NCI-H460 (cell line): ENCODE measurements around the gene PTPN14. TPM values are rescaled to one million over a fixed set of nuclear protein-coding genes. Genes with fewer than 3 reads are reported as not detected.
"Not testable (repeated sequence)": the region's sequence is repeated elsewhere in the genome, so short reads cannot be mapped to it uniquely, and the experiment has no call there.

Experiments used
- DNase-seq: peaks from one replicate; pipeline ENCODE4 v3.0.0-alpha.2; 2016; ENCODE audit warnings: low read depth; ENCODE audit errors: extremely low read depth
- total RNA-seq: library from RNA; depleted of rRNA; stranded (reverse); fragments of >200 nt; shearing (Covaris generic); gene quantifications from 2 replicates; pipeline ENCODE4 v1.2.3, GENCODE V29; 2014

PTPN14 gene
- total RNA-seq, 1 experiment from 2014 or later = 58.3 TPM

DNA sequence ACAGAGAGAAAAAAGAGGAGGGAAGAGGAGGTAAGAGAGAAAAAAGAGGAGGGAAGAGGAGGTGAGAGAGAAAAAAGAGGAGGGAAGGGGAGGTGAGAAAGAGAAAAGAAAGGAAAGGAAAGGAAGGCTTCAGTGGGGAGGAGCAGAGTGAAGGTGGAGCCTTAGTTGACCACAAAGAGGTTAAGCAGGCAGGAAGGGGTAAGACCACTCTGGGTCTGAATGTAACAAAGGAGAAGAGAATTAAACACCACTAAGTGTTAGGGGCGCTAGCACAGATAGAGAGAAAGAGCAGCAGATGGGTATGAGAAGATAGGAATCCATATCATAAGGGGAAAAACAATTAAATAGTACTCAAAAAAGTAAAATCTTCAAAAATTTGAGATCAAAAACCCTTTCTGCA lies 6.6 kb downstream of the PTPN14 start:
- no peak for DNase-seq

DNA sequence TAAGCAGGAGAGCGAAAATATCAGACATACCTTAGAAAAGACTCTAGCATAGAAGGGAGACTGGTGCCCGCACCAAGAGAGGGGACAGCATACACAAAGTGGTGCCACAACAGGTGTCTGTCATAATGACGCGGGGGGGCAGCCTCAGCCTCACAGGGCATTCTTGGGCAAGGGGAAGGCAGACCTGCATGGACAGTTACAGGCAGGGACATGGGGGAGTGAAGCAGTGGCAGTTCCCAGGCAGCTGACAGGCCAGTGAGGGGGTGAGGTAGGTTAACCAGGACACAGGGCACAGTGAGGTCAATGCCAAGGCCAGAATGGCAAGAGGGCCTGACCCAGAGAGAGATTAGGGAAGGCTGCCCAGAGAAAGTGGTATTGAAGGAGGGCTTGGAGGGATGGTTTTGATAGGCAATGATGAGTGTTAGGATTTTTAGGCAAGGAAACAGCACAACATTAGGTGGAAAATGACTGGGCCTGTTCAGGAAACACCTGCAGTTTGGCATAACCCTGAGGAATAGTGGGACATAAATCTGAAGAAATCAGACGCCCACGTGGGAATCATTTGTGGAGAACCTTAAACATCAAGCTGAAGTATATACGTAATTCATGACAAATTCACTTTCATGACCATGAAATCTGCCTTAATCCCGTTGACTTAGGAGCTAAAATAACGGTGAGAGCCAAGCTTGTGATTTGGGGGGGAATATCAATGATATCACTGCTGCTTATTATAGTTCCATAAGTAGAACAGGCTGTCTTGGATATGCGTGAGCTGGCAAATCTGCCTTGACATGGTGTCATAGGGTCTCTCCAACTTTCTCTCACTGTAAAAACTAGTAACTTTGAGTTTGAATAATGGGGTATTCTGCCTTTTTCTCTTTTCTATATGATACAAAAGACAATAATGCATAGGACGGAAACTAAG lies 8.9 kb downstream of the PTPN14 start:
- no peak for DNase-seq

DNA sequence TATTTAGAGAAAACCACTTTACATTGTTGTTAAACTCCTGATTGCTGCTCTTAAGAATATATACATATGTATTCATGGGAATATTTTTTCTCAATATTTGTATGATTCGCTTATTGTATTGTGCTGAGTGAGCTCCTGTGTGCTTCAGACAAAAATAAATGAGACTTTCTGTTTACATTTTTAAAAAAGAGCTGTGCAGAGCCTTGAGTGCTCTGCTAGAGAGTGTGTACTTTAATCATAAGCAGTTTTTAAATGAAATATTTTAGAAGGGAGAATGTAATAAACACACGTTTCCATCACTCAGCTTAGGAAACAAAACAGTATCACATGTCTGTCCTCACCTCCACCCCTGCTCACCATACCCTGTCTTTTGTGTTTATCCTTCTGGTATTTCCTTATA lies 9.7 kb downstream of the PTPN14 start:
- DNase-seq = no peak

DNA sequence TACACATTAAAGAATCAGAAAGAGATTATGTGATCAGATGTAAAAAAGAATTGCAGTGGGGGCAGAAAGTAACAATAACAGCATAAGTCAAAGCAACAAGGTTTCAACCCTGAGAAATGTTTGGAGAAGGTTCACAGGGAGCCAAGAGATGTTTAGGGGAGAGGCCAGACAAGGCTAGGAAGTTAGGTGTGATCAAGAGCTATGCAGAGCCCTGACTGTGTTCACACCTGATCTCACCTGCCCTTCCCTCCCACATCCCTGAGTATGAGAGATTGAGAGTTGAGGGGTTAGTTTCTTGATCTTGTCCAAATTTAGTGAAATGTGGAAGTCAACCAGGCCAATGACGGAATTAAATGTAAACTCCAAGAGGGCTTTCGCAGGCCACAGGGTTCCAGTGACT lies 10.2 kb downstream of the PTPN14 start:
- no peak for DNase-seq

DNA sequence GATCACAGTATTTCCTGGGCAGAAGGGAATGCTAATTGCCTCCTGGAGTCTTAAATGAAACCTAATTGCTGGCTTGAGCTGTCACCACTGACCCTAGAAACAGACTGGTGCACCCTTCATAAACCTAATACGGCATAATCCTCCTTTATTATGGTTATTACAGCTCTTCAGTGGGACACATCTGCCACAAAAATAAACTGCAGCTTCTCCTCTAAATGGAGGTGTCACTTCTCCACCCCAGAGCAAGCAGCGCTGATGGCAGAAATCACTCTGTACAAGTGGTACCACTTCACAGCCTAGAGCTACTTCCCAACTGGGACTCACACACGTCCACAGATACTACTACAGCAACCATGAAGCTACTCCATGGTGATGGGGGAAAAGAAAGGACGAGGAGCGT lies 11.1 kb downstream of the PTPN14 start:
- DNase-seq = no peak

DNA sequence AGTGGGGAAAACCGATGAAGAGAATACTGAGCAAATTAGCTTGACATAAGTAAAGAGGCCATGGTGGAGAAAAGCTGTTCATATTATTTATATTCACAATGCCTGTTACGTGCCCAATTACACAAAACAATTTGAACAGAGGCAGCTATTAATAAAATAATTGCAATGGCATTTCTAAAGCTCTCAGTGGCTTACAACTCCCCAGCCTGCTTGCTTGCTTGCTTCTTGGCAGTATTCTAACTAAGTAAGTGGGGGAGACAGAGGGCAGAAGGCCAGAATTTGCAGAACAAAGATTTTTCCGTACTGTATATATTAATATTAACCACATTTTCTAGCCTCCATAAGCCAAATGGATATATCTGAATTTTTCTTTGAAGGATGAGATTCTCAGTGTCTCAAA lies 12.9 kb downstream of the PTPN14 start:
- DNase-seq = no peak

DNA sequence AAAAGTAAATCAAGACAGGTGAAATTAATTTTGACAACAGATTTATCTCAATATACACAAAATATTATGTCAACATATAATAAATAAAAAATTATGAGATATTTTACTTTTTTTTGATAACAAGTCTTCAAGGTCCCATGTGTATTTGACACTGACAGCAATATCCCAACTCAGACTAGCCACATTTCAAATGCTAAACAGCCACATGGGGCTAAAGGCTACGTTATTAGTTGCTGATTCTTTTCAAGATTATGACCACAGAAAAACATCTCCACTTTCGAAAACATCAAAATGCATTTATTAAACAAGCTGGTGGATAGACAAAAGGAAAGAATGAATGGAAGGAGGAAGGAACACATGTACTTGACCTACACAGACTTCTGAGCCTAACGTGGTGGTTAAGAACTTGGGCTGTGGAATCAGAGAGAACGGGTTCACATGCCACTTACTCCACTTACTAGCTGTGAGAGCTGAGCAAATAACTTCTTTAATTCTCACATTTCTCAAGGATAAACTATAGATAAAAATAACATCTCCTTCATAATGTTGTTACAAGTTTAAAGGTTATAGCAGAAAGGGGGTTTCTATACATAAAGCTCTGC lies 13.4 kb downstream of the PTPN14 start:
- no peak for DNase-seq

DNA sequence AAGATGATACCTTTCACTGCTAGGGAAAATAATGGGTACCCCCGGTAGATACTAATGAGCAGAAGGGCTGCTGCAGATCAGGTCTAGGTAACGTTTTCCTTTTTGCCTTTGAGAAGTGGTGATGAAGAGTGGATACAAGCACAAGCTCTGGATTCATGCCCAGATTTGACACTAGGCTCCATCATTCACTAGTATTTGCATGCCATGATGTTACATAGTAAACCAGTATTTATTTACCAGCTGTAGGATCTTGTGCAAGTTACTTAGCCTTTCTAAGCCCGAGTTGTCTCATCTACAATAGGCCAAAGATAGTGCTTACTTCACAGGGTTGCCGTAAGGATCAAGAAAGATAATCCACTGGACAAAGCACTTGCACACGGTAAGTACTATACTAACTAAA lies 14.2 kb downstream of the PTPN14 start:
- DNase-seq = no peak

DNA sequence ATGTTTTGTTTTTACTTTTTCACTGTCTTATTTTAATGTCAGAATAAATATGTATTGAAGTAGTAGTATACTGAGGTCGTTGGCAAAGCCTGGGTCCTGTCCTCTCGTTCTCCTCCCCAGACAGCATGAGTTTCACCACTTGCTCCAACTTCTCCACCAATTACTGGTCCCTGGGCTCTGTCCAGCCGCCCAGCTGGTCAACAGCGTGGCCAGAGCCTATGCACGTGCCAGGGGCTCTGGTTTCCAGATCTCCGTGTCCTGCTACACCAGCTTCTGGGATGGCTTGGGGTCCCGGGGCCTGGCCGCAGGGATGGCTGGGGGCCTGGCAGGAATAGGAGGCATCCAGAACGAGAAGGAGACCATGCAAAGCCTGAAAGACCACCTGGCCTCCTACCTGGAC lies 19.3 kb downstream of the PTPN14 start:
- no peak for DNase-seq

DNA sequence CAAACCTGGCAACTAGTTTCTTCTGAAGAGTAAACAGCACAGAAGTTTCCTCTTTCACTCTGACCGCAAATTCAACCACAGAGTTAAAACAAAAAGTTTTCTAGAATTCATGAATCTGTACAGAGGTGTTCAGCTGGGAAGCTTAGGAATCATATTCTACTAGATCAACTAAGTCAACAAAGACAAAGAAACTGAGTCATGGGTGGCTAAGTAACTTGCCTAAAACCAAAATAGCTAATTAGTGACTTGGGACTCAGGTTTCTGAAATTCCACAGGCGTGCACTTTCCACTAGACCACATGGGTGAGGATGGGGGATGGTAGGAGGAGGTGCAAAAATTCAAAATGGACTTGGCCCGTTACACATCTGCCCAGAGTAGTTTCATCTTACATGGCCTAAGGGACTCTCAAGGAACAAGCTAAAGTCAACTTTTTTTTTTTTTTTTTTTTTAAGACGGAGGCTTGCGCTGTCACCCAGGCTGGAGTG lies 25.8 kb downstream of the PTPN14 start:
- no peak for DNase-seq

DNA sequence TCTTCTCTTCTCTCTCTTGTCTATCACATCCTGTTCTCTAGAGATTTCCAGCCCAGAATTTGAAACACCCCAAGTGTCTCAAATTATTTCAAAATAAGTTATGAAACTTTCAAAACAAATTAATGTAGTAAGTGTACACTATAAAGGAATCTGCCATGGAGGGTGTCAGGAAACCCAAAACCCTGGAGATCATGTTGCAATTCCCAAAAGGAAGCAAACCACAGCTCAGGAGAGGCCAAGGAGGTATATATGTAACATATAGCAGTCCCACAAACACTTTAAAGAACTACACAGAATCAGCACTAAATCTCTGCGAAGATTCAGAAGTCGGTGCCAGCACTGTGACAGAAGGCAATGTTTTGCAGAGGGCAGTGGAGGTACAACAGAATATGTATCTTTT lies 26.6 kb downstream of the PTPN14 start:
- DNase-seq = no peak

DNA sequence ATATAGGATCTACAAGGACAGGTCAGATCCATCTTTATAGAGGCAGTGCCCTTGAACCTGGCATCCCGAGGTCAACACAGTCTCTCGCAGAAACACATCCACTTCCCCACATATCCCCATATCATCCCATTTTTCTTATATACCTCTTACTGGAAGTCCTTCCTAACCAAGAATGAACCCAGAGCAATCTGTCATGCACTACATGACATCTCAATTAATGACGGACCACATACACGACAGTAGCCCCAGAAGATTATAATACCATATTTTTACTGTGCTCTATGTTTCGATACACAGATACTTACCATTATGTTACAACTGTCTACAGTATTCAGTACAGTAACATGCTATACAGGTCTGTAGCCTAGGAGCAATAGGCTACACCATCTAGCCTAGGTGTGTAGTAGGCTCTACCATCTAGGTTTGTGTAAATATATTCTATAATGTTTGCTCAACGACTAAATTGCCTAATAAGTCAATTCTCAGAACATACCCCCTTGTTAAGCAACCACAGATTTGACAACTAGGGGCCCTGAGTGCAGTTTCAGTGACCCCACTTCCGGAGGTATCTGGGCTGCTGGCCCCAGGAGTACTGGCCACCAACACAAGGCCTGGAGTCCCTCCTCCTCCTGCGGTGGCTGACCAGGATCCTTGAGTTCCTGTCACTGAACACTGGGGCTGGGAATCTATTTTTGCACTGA lies 28.1 kb downstream of the PTPN14 start:
- DNase-seq = no peak

DNA sequence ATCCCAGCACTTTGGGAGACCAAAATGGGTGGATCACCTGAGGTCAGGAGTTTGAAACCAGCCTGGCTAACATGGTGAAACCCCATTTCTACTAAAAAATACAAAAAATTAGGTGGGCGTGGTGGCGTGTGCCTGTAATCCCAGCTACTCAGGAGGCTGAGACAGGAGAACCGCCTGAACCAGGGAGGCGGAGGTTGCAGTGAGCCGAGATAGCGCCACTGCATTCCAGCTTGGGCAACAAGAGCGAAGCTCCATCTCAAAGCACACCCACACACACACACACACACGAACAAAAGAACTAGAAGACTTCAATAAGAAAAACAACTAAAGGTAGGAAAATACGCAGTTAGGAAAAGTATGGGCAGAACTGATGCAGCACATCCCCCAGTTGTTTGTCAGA lies 29.9 kb downstream of the PTPN14 start:
- not testable (repeated sequence) for DNase-seq

DNA sequence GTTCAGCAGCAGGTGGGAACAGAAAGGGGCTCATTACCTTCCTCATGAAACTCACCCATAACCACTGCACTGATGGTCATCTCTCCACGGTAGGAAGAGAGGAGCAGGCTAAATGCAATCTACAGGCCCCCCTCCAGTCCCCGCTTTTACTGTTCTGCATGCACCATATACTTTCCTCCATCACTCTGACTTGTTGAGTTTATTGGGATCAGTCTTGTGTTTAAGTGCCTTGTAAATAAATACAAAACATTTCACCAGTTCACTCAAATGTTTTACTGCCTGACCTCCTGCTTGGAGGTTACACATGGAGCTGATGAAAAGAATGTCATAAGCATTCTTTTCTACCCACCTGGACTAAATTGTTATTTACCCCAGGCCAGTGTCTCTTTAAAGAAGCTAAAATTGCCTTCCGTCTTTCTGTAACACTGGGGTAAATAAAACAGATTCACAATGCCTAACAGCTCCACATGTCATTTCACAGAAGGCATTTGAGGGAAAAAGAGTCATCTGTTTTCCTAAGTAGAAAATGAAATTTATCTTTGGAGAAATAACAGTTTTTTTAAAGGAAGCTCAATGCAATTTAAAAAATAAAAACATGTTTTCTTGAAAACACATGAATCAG lies 30.7 kb downstream of the PTPN14 start:
- DNase-seq = no peak

DNA sequence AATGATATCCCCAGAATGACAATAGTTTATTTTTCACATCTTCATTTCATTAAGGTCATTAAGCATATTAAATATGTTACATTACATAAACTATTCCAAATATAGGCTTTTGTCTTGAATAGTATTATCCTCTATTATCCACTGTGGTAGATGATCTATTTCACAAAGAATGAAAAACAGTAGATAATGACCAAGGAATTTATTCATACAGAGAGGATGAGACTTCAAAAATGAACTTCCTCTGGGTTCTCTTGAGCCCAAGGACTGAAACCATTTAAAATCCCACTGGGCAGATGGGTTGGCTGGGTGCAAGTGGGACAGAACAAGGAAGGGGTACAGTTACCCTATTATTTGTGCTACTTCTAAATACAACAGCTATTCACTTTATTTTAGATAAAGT lies 33.0 kb downstream of the PTPN14 start:
- DNase-seq = no peak

DNA sequence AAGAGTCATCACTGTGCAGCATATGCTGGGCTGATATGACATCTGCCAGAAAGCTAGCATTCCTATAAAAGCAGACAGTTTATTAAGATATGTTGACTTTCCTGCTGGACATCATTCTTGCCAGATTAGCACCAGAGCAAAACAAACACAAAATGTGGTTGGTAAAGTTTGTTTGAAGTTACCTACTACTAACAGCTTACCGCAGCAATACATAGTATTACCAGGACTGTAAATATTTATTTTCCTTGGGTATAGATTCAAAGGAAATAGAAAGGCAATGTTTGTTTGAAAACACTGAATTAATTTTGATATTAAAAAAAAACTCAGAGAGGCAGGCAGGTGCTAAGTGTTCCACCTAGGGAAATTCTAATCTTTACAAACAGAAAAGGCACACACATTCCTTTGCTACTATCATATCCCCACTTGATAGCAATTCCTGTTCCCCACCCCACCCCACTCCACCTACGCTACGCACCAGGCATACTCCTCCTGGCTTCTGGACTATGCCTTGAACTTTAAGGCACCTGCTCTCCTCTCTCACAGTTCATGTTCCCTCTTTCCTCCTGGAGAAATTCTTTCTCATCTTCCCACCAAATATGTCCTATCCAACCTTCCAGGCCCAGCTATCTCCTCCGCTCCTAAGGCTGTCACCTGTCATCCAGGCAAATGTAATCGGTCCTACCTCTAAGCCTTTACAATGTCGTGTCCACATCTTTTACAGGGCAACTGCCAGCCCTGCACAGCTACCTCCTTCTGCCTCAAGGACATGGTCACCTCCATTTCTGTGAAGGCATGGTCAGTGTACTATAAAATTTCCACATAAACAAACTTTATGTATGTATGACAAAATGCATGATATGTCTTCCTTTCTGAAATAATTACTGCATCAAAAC lies 34.7 kb downstream of the PTPN14 start:
- DNase-seq = no peak

DNA sequence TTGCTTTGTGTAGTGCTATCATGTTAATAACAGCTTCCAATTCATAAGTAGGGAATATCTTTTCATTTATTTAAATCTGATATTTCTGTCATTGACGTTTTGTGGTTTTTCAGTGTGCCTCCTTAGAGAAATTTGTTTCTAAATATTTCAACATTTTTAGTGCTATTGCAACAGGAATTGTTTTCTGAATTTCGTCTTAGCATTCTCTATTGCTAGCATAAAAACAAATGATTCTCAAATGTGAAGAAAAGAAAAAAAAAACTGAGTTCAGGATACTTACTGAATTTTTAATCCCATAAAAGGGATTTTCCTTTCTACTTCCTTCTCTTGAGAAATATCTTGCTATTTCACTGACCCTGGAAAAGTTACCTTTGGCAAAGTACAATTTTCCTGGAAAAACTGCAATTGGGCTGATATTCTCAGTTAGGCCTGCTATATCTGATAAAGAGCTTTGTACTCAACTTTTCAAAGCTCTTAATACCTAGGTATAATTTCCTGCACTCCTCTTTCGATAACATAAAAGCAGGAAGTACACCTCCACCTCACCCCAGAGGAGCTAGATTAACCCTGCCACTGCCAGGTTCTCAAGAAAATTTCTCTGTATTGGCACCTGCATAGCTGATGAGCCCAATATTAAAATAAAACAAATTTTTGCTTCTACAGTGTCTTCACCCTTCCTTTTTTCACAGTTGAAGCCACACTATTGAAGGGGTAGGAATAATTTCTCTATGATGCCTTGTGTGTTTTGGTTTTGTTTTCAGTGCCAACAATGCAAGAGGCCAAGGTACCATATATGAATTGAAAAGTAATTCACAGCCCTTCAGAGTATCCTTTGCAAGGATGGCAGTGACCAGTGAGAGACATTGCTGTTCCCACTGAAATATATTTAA lies 35.6 kb downstream of the PTPN14 start:
- no peak for DNase-seq

DNA sequence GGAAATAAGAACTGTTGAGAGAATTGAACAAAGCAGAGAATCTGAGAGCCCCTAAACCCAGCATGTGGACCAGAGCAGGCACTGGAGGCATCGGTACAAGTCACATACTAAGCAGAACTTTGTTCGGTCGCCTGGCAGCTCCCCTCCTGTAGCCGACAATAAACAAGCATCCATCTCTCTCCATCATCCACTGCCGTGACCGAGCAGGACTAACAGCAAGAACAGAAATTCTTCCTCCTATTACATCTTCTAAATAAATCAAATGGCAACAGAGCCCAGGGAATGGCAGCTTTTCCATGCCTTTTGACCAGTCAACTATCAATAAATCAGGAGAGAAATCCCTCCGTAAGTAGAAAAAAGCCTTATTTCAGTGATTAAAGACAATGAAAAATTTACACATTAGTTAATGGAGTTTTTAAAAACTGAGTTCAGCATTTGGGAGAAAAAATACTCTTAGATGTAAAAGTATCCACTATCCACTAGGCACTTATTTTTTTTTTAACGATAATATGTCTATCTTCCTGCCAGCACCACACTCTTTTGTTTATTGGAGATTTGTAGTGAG lies 36.5 kb downstream of the PTPN14 start:
- DNase-seq = no peak
